ENCODE results near the gene ATG9B.

The ATG9B gene

GRCh38 chr7:151025924-151026671 lies 1.8 kb upstream of the ATG9B start:
- WGBS, 2 experiments (ENCODE audit: insufficient coverage in 2 of 2) = 83 to 100% methylated on average over 2 to 3 of the region's 4 CpGs
- Histone ChIP-seq H3K9me3 (ENCODE audit: control insufficient read depth, low read length) (no peaks in the 10 kb centered on the region), H3K36me3 (ENCODE audit: control insufficient read depth, insufficient read depth, low read length) (peaks cover 2% of the 10 kb centered on the region), H3K4me1 (ENCODE audit: control insufficient read depth, insufficient read depth, low read length, poor library complexity, severe bottlenecking) (peaks cover 14% of the 10 kb centered on the region), H3K4me3 (ENCODE audit: extremely low read depth, insufficient read depth, low read length, poor library complexity, severe bottlenecking) (no peak overlapping the region), H3K27ac (ENCODE audit: low read depth, low read length, severe bottlenecking) (no peak overlapping the region)

- Histone ChIP-seq H3K4me1 (ENCODE audit: control insufficient read depth, insufficient read depth, low read length, poor library complexity, severe bottlenecking) (peaks cover 34% of the 10 kb centered on the region), H3K36me3 (ENCODE audit: control insufficient read depth, insufficient read depth, low read length) (no peaks in the 10 kb centered on the region), H3K9me3 (ENCODE audit: control insufficient read depth, low read length) (no peaks in the 10 kb centered on the region), H3K27ac (ENCODE audit: low read depth, low read length, severe bottlenecking) (no peak overlapping the region), H3K4me3 (ENCODE audit: extremely low read depth, insufficient read depth, low read length, poor library complexity, severe bottlenecking) (no peak overlapping the region)
- WGBS, 2 experiments (ENCODE audit: insufficient coverage in 2 of 2) = 97% methylated on average over 7 of the region's 10 CpGs
These were observed 1.1 kb downstream of the ATG9B start for GRCh38 chr7:151023232-151023631.

GRCh38 chr7:151020231-151020630 lies 4.1 kb downstream of the ATG9B start:
- peaks cover 22% of the 10 kb centered on the region for H3K4me1 ChIP-seq (ENCODE audit: control insufficient read depth, insufficient read depth, low read length, poor library complexity, severe bottlenecking)
- peak overlapping the region; percentile 53 for H3K27ac ChIP-seq (ENCODE audit: low read depth, low read length, severe bottlenecking)

DNA sequence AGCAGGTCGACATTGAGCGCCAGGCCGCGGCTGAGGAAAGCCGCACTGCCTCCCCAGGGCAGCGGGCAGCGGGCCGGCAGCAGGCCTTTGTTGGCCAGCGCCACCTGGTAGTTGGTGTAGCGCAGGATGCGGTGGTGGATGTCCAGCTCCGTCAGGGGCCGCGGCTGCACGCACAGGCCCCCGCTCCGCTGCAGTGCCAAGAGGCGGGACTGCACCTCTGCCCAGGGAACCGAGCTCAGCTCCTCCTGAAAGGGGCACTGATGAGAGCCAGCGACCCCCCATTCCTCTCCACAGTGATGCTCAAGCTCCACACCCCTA lies 5.2 kb downstream of the ATG9B start:
- WGBS, 2 experiments (ENCODE audit: insufficient coverage in 2 of 2) = 67 to 70% methylated on average over 13 to 19 of the region's 20 CpGs
- Histone ChIP-seq H3K4me1 (ENCODE audit: control insufficient read depth, insufficient read depth, low read length, poor library complexity, severe bottlenecking) (peaks cover 22% of the 10 kb centered on the region), H3K36me3 (ENCODE audit: control insufficient read depth, insufficient read depth, low read length) (peaks cover 6% of the 10 kb centered on the region), H3K27ac (ENCODE audit: low read depth, low read length, severe bottlenecking) (no peak overlapping the region), H3K9me3 (ENCODE audit: control insufficient read depth, low read length) (no peaks in the 10 kb centered on the region), H3K4me3 (ENCODE audit: extremely low read depth, insufficient read depth, low read length, poor library complexity, severe bottlenecking) (no peak overlapping the region)

More at GRCh38 chr7:151020231-151020630, 4.1 kb downstream of the ATG9B start:
- peak overlapping the region; percentile 8 for H3K4me3 ChIP-seq (ENCODE audit: extremely low read depth, insufficient read depth, low read length, poor library complexity, severe bottlenecking)
- 22% methylated on average over 5 of the region's 7 CpGs; no CpG with 5 or more reads in 1 of the 2 experiments for WGBS, 2 experiments (ENCODE audit: insufficient coverage in 2 of 2)
- H3K9me3 ChIP-seq (ENCODE audit: control insufficient read depth, low read length) = no peaks in the 10 kb centered on the region
- no peaks in the 10 kb centered on the region for H3K36me3 ChIP-seq (ENCODE audit: control insufficient read depth, insufficient read depth, low read length)

DNA sequence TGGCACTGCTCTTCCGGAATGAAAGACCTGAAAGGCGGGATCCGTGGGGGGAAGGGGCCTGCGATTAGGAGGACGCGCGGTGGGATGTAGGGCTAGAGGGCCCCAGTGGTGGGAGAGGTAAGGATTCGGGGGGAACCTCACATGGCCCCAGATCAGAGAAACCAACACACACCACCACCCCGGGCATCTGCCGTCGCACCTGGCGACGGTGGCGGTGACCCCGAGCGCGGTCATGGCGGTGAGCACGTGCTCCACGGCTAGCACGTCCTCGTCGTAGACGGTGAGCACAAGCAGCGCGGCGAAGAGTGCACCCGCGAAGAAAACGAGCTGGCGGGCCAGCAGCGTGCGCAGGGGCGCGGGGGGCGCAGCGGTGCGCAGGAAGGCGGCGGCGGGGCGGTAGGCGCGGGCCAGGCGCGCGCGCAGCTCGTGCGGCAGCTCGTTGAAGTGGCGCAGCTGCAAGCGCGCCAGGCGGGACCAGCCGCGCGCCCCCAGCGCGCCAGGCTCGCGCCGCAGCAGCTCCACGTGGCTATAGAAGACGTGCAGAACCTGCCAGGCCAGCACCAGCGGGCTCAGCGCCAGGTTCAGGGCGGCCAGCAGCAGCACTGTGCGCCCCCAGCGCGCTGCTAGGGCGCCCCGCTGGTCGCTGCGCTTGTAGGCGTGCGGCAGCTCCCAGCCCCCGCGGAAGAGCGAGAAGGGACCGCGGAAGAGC lies 5.7 kb downstream of the ATG9B start:
- Histone ChIP-seq H3K27ac (ENCODE audit: low read depth, low read length, severe bottlenecking) (no peak overlapping the region), H3K4me1 (ENCODE audit: control insufficient read depth, insufficient read depth, low read length, poor library complexity, severe bottlenecking) (peaks cover 22% of the 10 kb centered on the region), H3K9me3 (ENCODE audit: control insufficient read depth, low read length) (no peaks in the 10 kb centered on the region), H3K4me3 (ENCODE audit: extremely low read depth, insufficient read depth, low read length, poor library complexity, severe bottlenecking) (peak overlapping the region; percentile 24), H3K36me3 (ENCODE audit: control insufficient read depth, insufficient read depth, low read length) (peaks cover 7% of the 10 kb centered on the region)
- 7% methylated on average over 70 to 78 of the region's 82 CpGs for WGBS, 2 experiments (ENCODE audit: insufficient coverage in 2 of 2)

DNA sequence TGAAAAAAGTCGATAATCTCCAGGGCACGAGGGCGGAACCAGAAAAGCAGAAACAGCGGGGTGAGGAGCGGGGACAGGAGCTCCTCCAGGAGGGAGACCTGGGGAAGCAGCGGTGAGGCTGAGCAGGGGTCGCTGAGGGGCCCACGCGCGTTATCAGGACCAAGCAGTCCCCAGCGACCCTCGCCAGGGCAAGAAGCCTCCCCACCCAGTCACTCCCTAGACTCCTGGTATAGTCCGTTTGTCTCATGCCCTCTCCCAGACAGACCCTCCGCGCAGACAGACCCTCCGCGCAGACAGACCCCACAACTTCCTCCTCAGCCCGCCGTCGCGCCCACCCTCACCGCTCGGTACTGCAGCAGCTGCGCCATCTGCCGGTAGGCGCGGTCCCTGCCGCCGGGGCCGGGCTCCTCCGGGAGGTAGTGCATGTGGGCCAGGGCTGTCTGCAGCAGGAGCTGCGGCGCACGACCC lies 6.3 kb downstream of the ATG9B start:
- Histone ChIP-seq H3K27ac (ENCODE audit: low read depth, low read length, severe bottlenecking) (no peak overlapping the region), H3K36me3 (ENCODE audit: control insufficient read depth, insufficient read depth, low read length) (peaks cover 7% of the 10 kb centered on the region), H3K4me3 (ENCODE audit: extremely low read depth, insufficient read depth, low read length, poor library complexity, severe bottlenecking) (peak overlapping the region; percentile 24), H3K9me3 (ENCODE audit: control insufficient read depth, low read length) (no peaks in the 10 kb centered on the region), H3K4me1 (ENCODE audit: control insufficient read depth, insufficient read depth, low read length, poor library complexity, severe bottlenecking) (peaks cover 24% of the 10 kb centered on the region)
- WGBS, 2 experiments (ENCODE audit: insufficient coverage in 2 of 2) = 10 to 13% methylated on average over 27 to 30 of the region's 34 CpGs

GRCh38 chr7:151017370-151017952 lies 6.8 kb downstream of the ATG9B start:
- Histone ChIP-seq H3K9me3 (ENCODE audit: control insufficient read depth, low read length) (no peaks in the 10 kb centered on the region), H3K4me1 (ENCODE audit: control insufficient read depth, insufficient read depth, low read length, poor library complexity, severe bottlenecking) (peaks cover 28% of the 10 kb centered on the region), H3K27ac (ENCODE audit: low read depth, low read length, severe bottlenecking) (no peak overlapping the region), H3K4me3 (ENCODE audit: extremely low read depth, insufficient read depth, low read length, poor library complexity, severe bottlenecking) (no peak overlapping the region), H3K36me3 (ENCODE audit: control insufficient read depth, insufficient read depth, low read length) (peaks cover 7% of the 10 kb centered on the region)
- 61 to 86% methylated on average over 7 to 9 of the region's 13 CpGs for WGBS, 2 experiments (ENCODE audit: insufficient coverage in 2 of 2)

GRCh38 chr7:151016942-151017341 lies 7.4 kb downstream of the ATG9B start:
- no peaks in the 10 kb centered on the region for H3K9me3 ChIP-seq (ENCODE audit: control insufficient read depth, low read length)
- WGBS, 2 experiments (ENCODE audit: insufficient coverage in 2 of 2) = 92 to 94% methylated on average over 14 to 15 of the region's 15 CpGs
- peaks cover 7% of the 10 kb centered on the region for H3K36me3 ChIP-seq (ENCODE audit: control insufficient read depth, insufficient read depth, low read length)
- H3K27ac ChIP-seq (ENCODE audit: low read depth, low read length, severe bottlenecking) = no peak overlapping the region
- peaks cover 33% of the 10 kb centered on the region for H3K4me1 ChIP-seq (ENCODE audit: control insufficient read depth, insufficient read depth, low read length, poor library complexity, severe bottlenecking)
- H3K4me3 ChIP-seq (ENCODE audit: extremely low read depth, insufficient read depth, low read length, poor library complexity, severe bottlenecking) = no peak overlapping the region

- WGBS, 2 experiments (ENCODE audit: insufficient coverage in 2 of 2) = 85 to 94% methylated on average over 5 to 6 of the region's 8 CpGs
- peaks cover 36% of the 10 kb centered on the region for H3K4me1 ChIP-seq (ENCODE audit: control insufficient read depth, insufficient read depth, low read length, poor library complexity, severe bottlenecking)
- H3K36me3 ChIP-seq (ENCODE audit: control insufficient read depth, insufficient read depth, low read length) = peaks cover 7% of the 10 kb centered on the region
- no peak overlapping the region for H3K27ac ChIP-seq (ENCODE audit: low read depth, low read length, severe bottlenecking)
- no peaks in the 10 kb centered on the region for H3K9me3 ChIP-seq (ENCODE audit: control insufficient read depth, low read length)
- H3K4me3 ChIP-seq (ENCODE audit: extremely low read depth, insufficient read depth, low read length, poor library complexity, severe bottlenecking) = no peak overlapping the region
These were observed 7.8 kb downstream of the ATG9B start for GRCh38 chr7:151016505-151016904.

DNA sequence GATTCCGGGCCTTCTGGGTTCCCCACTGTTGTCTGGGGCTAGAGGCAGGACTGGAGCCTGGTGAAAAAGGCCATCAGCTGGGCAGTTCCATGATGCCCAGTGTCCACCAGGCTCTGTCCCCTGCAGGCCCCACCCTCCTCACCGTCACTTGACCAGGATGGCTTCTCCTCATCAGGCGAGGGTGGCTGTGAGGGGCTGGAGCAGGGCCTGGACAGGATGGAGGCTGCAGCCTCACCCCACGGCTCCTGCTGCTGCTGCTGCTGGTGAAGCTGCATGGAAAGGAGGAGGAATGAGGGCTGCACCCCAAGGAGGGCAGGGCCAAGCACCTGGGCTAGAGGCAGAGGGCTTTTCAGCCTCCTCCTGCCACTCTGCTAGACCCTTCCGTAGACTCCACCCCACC lies 8.3 kb downstream of the ATG9B start:
- Histone ChIP-seq H3K27ac (ENCODE audit: low read depth, low read length, severe bottlenecking) (no peak overlapping the region), H3K4me3 (ENCODE audit: extremely low read depth, insufficient read depth, low read length, poor library complexity, severe bottlenecking) (no peak overlapping the region), H3K36me3 (ENCODE audit: control insufficient read depth, insufficient read depth, low read length) (peaks cover 7% of the 10 kb centered on the region), H3K4me1 (ENCODE audit: control insufficient read depth, insufficient read depth, low read length, poor library complexity, severe bottlenecking) (peaks cover 36% of the 10 kb centered on the region), H3K9me3 (ENCODE audit: control insufficient read depth, low read length) (no peaks in the 10 kb centered on the region)
- 97% methylated on average over 5 of the region's 5 CpGs for WGBS, 2 experiments (ENCODE audit: insufficient coverage in 2 of 2)

All from mesodermal cell (in vitro differentiated cells).